Measurements from ENCODE around the gene MCIDAS. TPM values are rescaled to one million over a fixed set of nuclear protein-coding genes. Genes with fewer than 3 reads are reported as not detected.

The MCIDAS gene
- total RNA-seq, 5 donors from 2014 or later (not counting 1 experiment from before 2014, with no cell fraction given): not detected

DNA sequence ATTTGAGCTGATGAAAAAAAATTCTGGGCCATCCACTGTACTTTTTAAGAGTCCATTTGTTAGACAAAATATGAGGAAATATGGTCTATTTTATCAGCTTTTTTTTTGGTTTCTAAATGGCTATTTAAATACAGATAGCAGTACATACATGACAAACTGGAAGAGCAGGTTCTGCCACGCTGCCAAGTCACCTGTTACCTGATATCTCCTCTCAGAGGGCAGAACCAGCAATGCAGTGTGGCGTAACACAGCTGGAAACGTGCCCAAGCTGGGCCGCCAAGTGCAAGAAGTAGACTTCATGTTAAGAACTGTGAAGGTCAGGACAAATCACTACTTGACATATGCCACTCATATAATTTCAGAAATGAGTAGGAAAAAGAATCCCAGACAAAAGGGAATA, 8.1 kb downstream of the MCIDAS start:
- no peak overlapping the region for H3K4me3 ChIP-seq (ENCODE audit: control insufficient read depth in 1 of 2, extremely low read depth in 1 of 2, low read length in 1 of 2)
- ATAC-seq (replicated peaks in 1 of 4): no peak
- 71% methylated on average over 1 of the region's 4 CpGs for WGBS (ENCODE audit: insufficient coverage)
- Mint-ChIP-seq H3K4me1 (peaks cover 27 to 33% (median 27%) of the 10 kb centered on the region in 3 donors), H3K27me3 (peaks cover 55 to 59% of the 10 kb centered on the region in 2 donors), H3K27ac (no peak overlapping the region), H3K36me3 (no peaks in the 10 kb centered on the region), H3K4me3 (no peak overlapping the region), H3K9me3 (no peaks in the 10 kb centered on the region)
- no peak for DNase-seq
- H3K27me3 ChIP-seq (replicated peaks in 1 of 2; ENCODE audit: control insufficient read depth in 2 of 2, extremely low read depth in 1 of 2, insufficient read depth in 2 of 2, low read length in 1 of 2): peaks cover 18 to 56% of the 10 kb centered on the region in 2 experiments
- ChIA-PET POLR2A (no interaction called here), CTCF (interaction anchor here in 1 of 2 donors (0.6 kb wide), 1 partner anchor 22 kb away, joined by 3 read pairs; no protein-coding TSS in a partner anchor)
- no peaks in the 10 kb centered on the region for H3K36me3 ChIP-seq (ENCODE audit: control insufficient read depth in 2 of 2, extremely low read depth in 1 of 2, insufficient read depth in 1 of 2, low read length in 1 of 2)
- no peak overlapping the region for H3K27ac ChIP-seq (ENCODE audit: low read length)
- H3K4me1 ChIP-seq (ENCODE audit: control insufficient read depth in 1 of 2, extremely low read depth in 1 of 2, insufficient read depth in 2 of 2, low read length in 2 of 2): peaks cover 8 to 24% of the 10 kb centered on the region in 2 experiments
- no peaks in the 10 kb centered on the region for H3K9me3 ChIP-seq

DNA sequence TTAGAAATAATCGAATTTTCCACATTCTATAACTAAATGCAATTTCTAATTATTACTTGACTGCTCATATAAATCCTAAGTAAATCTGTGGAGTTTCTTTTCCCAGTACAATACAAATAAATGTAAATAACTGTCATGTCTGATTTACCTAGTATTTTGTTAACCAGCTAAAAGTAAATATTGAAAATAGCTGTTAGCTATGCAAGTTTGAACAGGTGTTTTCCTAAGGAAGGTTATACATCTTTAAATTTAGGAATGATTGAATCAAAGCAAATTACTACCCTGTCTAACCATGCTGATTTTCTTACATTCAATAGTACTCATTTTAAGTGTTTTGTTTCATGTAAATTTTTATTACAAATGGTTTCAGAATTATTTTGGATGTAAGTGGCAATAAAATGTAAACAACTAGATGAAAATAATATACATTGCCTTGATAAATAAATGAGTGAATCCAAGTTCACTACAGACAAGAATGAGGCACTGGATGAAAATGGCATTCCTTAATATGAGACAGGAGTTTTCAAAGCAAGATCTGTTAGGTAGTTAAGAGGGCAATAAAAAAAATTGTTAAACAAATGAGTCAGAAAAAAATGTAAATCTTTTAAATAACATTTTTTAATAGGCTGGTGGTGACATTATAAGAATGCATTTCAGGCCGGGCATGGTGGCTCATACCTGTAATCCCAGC, 15.8 kb downstream of the MCIDAS start:
- no CpG with 5 or more reads among the region's 2 CpGs for WGBS (ENCODE audit: insufficient coverage)
- ChIA-PET POLR2A (no interaction called here), CTCF (no interaction called here)
- peaks cover 0 to 14% of the 10 kb centered on the region in 2 experiments for H3K27me3 ChIP-seq (replicated peaks in 1 of 2; ENCODE audit: control insufficient read depth in 2 of 2, extremely low read depth in 1 of 2, insufficient read depth in 2 of 2, low read length in 1 of 2)
- H3K4me1 ChIP-seq (ENCODE audit: control insufficient read depth in 1 of 2, extremely low read depth in 1 of 2, insufficient read depth in 2 of 2, low read length in 2 of 2): no peaks in the 10 kb centered on the region
- Mint-ChIP-seq H3K4me1 (no peaks in the 10 kb centered on the region), H3K36me3 (no peaks in the 10 kb centered on the region), H3K27me3 (peaks cover 9 to 10% of the 10 kb centered on the region in 2 donors), H3K27ac (no peak overlapping the region), H3K4me3 (no peak overlapping the region), H3K9me3 (no peaks in the 10 kb centered on the region)
- H3K27ac ChIP-seq (ENCODE audit: low read length): no peak overlapping the region
- H3K9me3 ChIP-seq: no peaks in the 10 kb centered on the region
- no peak overlapping the region for H3K4me3 ChIP-seq (ENCODE audit: control insufficient read depth in 1 of 2, extremely low read depth in 1 of 2, low read length in 1 of 2)
- DNase-seq (no peak), ATAC-seq (replicated peaks in 1 of 4) (no peak)
- H3K36me3 ChIP-seq (ENCODE audit: control insufficient read depth in 2 of 2, extremely low read depth in 1 of 2, insufficient read depth in 1 of 2, low read length in 1 of 2): no peaks in the 10 kb centered on the region

DNA sequence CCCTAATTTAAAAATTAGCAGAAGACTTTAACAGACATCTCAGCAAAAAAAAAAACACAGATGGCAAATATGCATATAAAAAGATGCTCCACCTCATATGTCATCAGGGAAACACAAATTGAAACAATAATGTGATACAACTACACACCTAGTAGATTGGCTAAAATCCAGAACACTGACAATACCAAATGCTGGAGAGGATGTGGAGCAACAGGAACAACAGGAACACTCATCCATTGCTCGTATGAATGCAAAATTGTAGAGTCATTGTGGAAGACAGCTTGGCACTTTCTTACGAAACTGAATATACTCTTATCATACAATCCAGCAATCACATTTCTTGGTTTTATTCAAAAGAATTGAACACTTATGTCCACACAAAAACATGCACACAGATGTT, 22.1 kb downstream of the MCIDAS start:
- WGBS (ENCODE audit: insufficient coverage): no CpG with 5 or more reads among the region's 2 CpGs
- DNase-seq (no peak), ATAC-seq (replicated peaks in 1 of 4) (no peak)
- H3K4me1 Mint-ChIP-seq: no peaks in the 10 kb centered on the region
- H3K4me3 Mint-ChIP-seq: no peak overlapping the region
- H3K4me1 ChIP-seq (ENCODE audit: control insufficient read depth in 1 of 2, extremely low read depth in 1 of 2, insufficient read depth in 2 of 2, low read length in 2 of 2): no peaks in the 10 kb centered on the region
- no peaks in the 10 kb centered on the region for H3K9me3 Mint-ChIP-seq
- peaks cover 2 to 15% of the 10 kb centered on the region in 2 experiments for H3K27me3 ChIP-seq (replicated peaks in 1 of 2; ENCODE audit: control insufficient read depth in 2 of 2, extremely low read depth in 1 of 2, insufficient read depth in 2 of 2, low read length in 1 of 2)
- H3K36me3 ChIP-seq (ENCODE audit: control insufficient read depth in 2 of 2, extremely low read depth in 1 of 2, insufficient read depth in 1 of 2, low read length in 1 of 2): no peaks in the 10 kb centered on the region
- no peak overlapping the region for H3K4me3 ChIP-seq (ENCODE audit: control insufficient read depth in 1 of 2, extremely low read depth in 1 of 2, low read length in 1 of 2)
- H3K36me3 Mint-ChIP-seq: no peaks in the 10 kb centered on the region
- ChIA-PET CTCF (no interaction called here), POLR2A (no interaction called here)
- no peaks in the 10 kb centered on the region for H3K9me3 ChIP-seq
- no peak overlapping the region for H3K27ac ChIP-seq (ENCODE audit: low read length)
- peaks cover 27 to 33% of the 10 kb centered on the region in 2 donors for H3K27me3 Mint-ChIP-seq
- no peak overlapping the region for H3K27ac Mint-ChIP-seq

DNA sequence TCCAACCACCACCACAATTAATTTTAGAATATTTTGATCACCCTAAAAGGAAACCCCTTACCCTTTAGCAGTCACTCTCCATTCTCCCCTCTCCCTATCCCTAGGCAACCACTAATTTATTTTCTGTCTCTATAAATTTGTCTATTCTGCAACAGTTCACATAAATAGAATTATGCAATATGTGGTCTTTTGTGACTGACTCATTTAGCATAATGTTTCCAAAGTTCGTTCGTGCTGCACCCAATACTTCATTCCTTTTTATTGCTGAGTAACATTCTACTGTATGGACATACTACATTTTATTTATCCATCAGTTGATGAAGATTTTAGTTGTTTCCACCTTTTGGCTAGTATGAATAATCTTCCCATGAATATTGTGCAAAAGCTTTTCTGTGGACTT, 36.0 kb downstream of the MCIDAS start:
- no peaks in the 10 kb centered on the region for H3K9me3 Mint-ChIP-seq
- H3K4me3 ChIP-seq (ENCODE audit: control insufficient read depth in 1 of 2, extremely low read depth in 1 of 2, low read length in 1 of 2): no peak overlapping the region
- no CpG with 5 or more reads among the region's 2 CpGs for WGBS (ENCODE audit: insufficient coverage)
- no peak overlapping the region for H3K27ac Mint-ChIP-seq
- H3K36me3 ChIP-seq (ENCODE audit: control insufficient read depth in 2 of 2, extremely low read depth in 1 of 2, insufficient read depth in 1 of 2, low read length in 1 of 2): no peaks in the 10 kb centered on the region
- ChIA-PET POLR2A (interaction anchor here in 1 of 2 donors (0.6 kb wide), 1 partner anchor 10 kb away, joined by 4 read pairs; no protein-coding TSS in a partner anchor), CTCF (interaction anchor here in 1 of 2 donors (0.6 kb wide), 1 partner anchor 754 kb away, joined by 3 read pairs; no protein-coding TSS in a partner anchor)
- DNase-seq (no peak), ATAC-seq (replicated peaks in 1 of 4) (no peak)
- H3K4me3 Mint-ChIP-seq: no peak overlapping the region
- peaks cover 45 to 65% of the 10 kb centered on the region in 2 donors for H3K27me3 Mint-ChIP-seq
- no peaks in the 10 kb centered on the region for H3K4me1 Mint-ChIP-seq
- no peaks in the 10 kb centered on the region for H3K36me3 Mint-ChIP-seq
- no peaks in the 10 kb centered on the region for H3K4me1 ChIP-seq (ENCODE audit: control insufficient read depth in 1 of 2, extremely low read depth in 1 of 2, insufficient read depth in 2 of 2, low read length in 2 of 2)
- H3K27me3 ChIP-seq (replicated peaks in 1 of 2; ENCODE audit: control insufficient read depth in 2 of 2, extremely low read depth in 1 of 2, insufficient read depth in 2 of 2, low read length in 1 of 2): peaks cover 11 to 20% of the 10 kb centered on the region in 2 experiments
- no peaks in the 10 kb centered on the region for H3K9me3 ChIP-seq
- H3K27ac ChIP-seq (ENCODE audit: low read length): no peak overlapping the region

DNA sequence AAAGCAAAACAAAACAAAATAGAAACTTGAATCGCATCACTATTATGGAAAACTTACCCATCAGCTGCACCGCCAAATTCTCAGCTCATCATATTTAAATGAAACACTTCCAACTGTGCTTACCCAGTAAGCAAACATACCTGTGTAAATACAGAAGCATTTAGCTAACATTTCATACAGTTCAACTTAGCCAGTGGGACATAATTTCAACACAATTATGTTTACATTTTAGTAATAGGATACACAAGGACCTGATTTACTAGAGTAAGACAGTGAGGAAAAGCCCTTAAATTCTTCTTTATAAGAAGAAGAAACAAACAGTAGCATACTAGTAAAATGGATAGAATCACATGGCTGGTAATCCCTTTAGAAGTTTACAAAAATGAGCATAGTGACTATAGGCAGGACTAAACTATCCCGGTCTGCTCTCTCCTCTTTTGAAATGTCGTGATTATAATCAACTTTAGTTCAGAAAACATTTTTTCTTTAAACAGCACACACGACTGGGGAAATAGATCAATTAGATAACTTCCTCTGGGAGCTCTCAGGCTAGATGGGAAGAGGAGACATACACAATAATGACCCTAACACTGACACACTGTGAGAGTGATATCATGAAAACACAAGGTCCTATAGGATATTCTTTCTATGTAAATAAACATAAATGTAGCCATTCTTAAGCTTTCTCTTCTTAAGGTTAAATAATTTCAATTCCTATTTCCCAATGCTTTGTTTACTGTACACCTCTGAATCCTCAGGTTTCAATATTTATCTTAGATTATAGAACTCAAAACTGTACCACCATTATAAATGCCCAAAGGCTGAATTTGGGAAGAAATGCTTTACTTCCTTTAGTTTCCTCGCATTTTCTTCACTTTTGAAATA, 38.2 kb downstream of the MCIDAS start:
- H3K36me3 Mint-ChIP-seq: no peaks in the 10 kb centered on the region
- 70% methylated on average over 2 of the region's 6 CpGs for WGBS (ENCODE audit: insufficient coverage)
- ChIA-PET POLR2A (interaction anchor here in 1 of 2 donors (0.6 to 0.9 kb wide), 2 partner anchors 13 to 19 kb away, joined by 3 read pairs; no protein-coding TSS in a partner anchor), CTCF (interaction anchor here in 1 of 2 donors (1.5 kb wide), 2 partner anchors 29 to 244 kb away, joined by 3 to 6 read pairs; partner anchors contain the start of gene GPX8)
- H3K4me3 Mint-ChIP-seq: no peak overlapping the region
- no peak overlapping the region for H3K27ac Mint-ChIP-seq
- H3K9me3 Mint-ChIP-seq: no peaks in the 10 kb centered on the region
- DNase-seq: no peak
- no peak for ATAC-seq (replicated peaks in 1 of 4)
- no peaks in the 10 kb centered on the region for H3K4me1 Mint-ChIP-seq
- Histone ChIP-seq H3K27ac (ENCODE audit: low read length) (no peak overlapping the region), H3K4me3 (ENCODE audit: control insufficient read depth in 1 of 2, extremely low read depth in 1 of 2, low read length in 1 of 2) (no peak overlapping the region), H3K36me3 (ENCODE audit: control insufficient read depth in 2 of 2, extremely low read depth in 1 of 2, insufficient read depth in 1 of 2, low read length in 1 of 2) (no peaks in the 10 kb centered on the region), H3K4me1 (ENCODE audit: control insufficient read depth in 1 of 2, extremely low read depth in 1 of 2, insufficient read depth in 2 of 2, low read length in 2 of 2) (no peaks in the 10 kb centered on the region), H3K27me3 (replicated peaks in 1 of 2; ENCODE audit: control insufficient read depth in 2 of 2, extremely low read depth in 1 of 2, insufficient read depth in 2 of 2, low read length in 1 of 2) (peaks cover 17 to 21% of the 10 kb centered on the region in 2 experiments), H3K9me3 (no peaks in the 10 kb centered on the region)
- H3K27me3 Mint-ChIP-seq: peaks cover 52 to 65% of the 10 kb centered on the region in 2 donors

DNA sequence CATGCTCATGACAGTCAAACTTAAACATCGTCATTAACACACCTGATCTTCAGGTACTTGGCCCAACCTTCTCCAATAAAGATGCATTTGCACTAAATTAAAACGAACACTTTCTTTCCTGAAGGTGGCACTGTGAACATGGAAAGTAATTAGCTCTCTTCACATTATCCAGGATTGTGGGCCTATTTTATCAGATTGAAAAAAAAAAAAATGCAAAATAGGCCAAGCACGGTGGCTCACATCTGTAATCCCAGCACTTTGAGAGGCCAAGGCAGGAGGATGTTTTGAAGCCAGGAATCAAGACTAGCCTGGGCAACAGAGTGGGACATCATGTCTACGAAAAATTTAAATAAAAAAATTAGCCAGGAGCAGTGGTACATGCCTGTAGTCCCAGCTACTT, 39.7 kb downstream of the MCIDAS start:
- 56% methylated on average over 1 of the region's 4 CpGs for WGBS (ENCODE audit: insufficient coverage)
- peaks cover 16 to 21% of the 10 kb centered on the region in 2 experiments for H3K27me3 ChIP-seq (replicated peaks in 1 of 2; ENCODE audit: control insufficient read depth in 2 of 2, extremely low read depth in 1 of 2, insufficient read depth in 2 of 2, low read length in 1 of 2)
- Mint-ChIP-seq H3K4me3 (no peak overlapping the region), H3K9me3 (peaks cover 0 to 4% (median 0%) of the 10 kb centered on the region in 3 donors), H3K4me1 (no peaks in the 10 kb centered on the region), H3K27me3 (peaks cover 44 to 59% of the 10 kb centered on the region in 2 donors), H3K36me3 (no peaks in the 10 kb centered on the region), H3K27ac (no peak overlapping the region)
- no peaks in the 10 kb centered on the region for H3K4me1 ChIP-seq (ENCODE audit: control insufficient read depth in 1 of 2, extremely low read depth in 1 of 2, insufficient read depth in 2 of 2, low read length in 2 of 2)
- ChIA-PET POLR2A (no interaction called here), CTCF (interaction anchor here (0.6 to 1.5 kb wide), 6 partner anchors 28 to 1514 kb away, joined by 3 to 6 read pairs (median 3); partner anchors contain the start of gene GPX8 (in 1 of the 2))
- no peaks in the 10 kb centered on the region for H3K36me3 ChIP-seq (ENCODE audit: control insufficient read depth in 2 of 2, extremely low read depth in 1 of 2, insufficient read depth in 1 of 2, low read length in 1 of 2)
- H3K4me3 ChIP-seq (ENCODE audit: control insufficient read depth in 1 of 2, extremely low read depth in 1 of 2, low read length in 1 of 2): no peak overlapping the region
- DNase-seq (no peak), ATAC-seq (replicated peaks in 1 of 4) (no peak)
- H3K27ac ChIP-seq (ENCODE audit: low read length): no peak overlapping the region
- no peaks in the 10 kb centered on the region for H3K9me3 ChIP-seq
